Kidney capillary endothelial cell (primary cell): ENCODE data around the gene PLEKHG5.
"Not testable (repeated sequence)": the region's sequence is repeated elsewhere in the genome, so short reads cannot be mapped to it uniquely, and the experiment has no call there.

Experiments used
- DNase-seq: peaks from one replicate; pipeline ENCODE4 v3.0.0-alpha.2; 2018; ENCODE audit warnings: low spot score

PLEKHG5 gene

GRCh38 chr1:6463120-6463412, 28.4 kb downstream of the PLEKHG5 start:
- DNase-seq, result no peak

- no peak for DNase-seq
These were observed 28.9 kb downstream of the PLEKHG5 start for GRCh38 chr1:6462412-6463119.

- no peak for DNase-seq
These were observed 29.7 kb downstream of the PLEKHG5 start for GRCh38 chr1:6461538-6462411.

- DNase-seq, result no peak
These were observed 30.4 kb downstream of the PLEKHG5 start for GRCh38 chr1:6461051-6461530.

- DNase-seq, result no peak
These were observed 31.0 kb downstream of the PLEKHG5 start for GRCh38 chr1:6460301-6461050.

GRCh38 chr1:6459850-6460265, 31.6 kb downstream of the PLEKHG5 start:
- no peak for DNase-seq

- DNase-seq, result no peak
These were observed 34.5 kb downstream of the PLEKHG5 start for GRCh38 chr1:6456800-6457466.

GRCh38 chr1:6455752-6456520, 35.5 kb downstream of the PLEKHG5 start:
- not testable (repeated sequence) for DNase-seq

- DNase-seq, result peak; percentile 46
These were observed 36.4 kb downstream of the PLEKHG5 start for GRCh38 chr1:6454856-6455751.

GRCh38 chr1:6453895-6454855, 37.3 kb downstream of the PLEKHG5 start:
- not testable (repeated sequence) for DNase-seq

GRCh38 chr1:6450943-6451373, 40.5 kb downstream of the PLEKHG5 start:
- DNase-seq, result no peak

GRCh38 chr1:6450486-6450885, 41.0 kb downstream of the PLEKHG5 start:
- DNase-seq, result not testable (repeated sequence)

- no peak for DNase-seq
These were observed 41.4 kb downstream of the PLEKHG5 start for GRCh38 chr1:6450005-6450450.

GRCh38 chr1:6448749-6449631, 42.5 kb downstream of the PLEKHG5 start:
- DNase-seq, result no peak

- DNase-seq, result no peak
These were observed 43.4 kb downstream of the PLEKHG5 start for GRCh38 chr1:6447818-6448748.

GRCh38 chr1:6447016-6447817, 44.2 kb downstream of the PLEKHG5 start:
- no peak for DNase-seq
